NCI-H2227 treated with DMSO at 0.1 percent for 48 hours (cell line): ENCODE measurements around the gene ZDHHC6.
"Not testable (repeated sequence)": the region's sequence is repeated elsewhere in the genome, so short reads cannot be mapped to it uniquely, and the experiment has no call there.

Source experiments
- DNase-seq: peaks from one replicate; lab custom pipeline; 2025; lab: John Stamatoyannopoulos, UW

Gene ZDHHC6

DNA sequence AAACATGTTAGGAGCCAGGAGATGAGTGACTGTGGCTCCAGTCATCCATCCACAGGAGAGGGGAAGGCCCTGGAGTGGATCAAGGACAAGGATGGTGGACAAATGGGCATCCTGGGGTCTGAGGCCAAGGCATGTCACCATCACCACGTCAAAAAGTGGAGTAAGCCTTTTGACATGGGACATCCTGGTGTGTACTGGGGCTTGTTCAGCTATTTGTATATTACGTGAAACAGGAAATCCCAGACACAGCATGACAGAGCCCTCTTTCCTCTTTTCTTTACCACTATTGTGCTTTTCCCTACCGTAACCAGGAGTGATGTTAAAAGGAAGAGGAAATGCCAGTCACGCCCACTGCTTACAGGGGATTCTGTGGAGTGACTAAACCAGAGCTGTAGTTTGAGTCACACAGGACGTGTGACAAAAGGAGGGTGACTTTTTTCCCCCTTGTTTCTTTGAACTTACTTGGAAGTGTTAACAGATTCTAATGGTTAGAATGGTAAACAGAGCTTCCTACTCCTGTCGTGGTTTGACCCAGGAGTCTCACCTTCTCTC, 57.4 kb downstream of the ZDHHC6 start:
- DNase-seq, result no peak

DNA sequence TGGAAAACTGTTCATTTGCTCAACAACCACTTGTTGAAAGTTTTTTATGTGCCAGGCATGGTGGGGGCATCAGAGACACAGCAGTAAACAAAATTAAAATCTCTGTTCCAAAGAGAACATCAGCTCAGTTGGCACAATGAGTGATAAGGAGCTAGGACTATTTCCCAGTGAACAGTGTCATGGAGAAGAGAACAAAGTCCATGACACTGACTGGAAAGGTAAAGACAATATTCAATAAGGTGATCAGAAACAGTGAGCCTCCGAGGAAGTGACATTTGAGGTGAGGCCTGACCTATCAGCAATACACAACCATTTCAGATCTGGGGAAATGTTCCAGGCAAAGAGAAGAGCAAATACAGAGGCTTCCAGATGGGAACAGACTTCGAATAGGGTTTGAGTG, 58.2 kb downstream of the ZDHHC6 start:
- DNase-seq, result no peak

GRCh38 chr10:112388056-112388455, 58.7 kb downstream of the ZDHHC6 start:
- DNase-seq, result not testable (repeated sequence)

GRCh38 chr10:112385201-112385600, 61.5 kb downstream of the ZDHHC6 start:
- no peak for DNase-seq

GRCh38 chr10:112384141-112384540, 62.6 kb downstream of the ZDHHC6 start:
- DNase-seq, result no peak

DNA sequence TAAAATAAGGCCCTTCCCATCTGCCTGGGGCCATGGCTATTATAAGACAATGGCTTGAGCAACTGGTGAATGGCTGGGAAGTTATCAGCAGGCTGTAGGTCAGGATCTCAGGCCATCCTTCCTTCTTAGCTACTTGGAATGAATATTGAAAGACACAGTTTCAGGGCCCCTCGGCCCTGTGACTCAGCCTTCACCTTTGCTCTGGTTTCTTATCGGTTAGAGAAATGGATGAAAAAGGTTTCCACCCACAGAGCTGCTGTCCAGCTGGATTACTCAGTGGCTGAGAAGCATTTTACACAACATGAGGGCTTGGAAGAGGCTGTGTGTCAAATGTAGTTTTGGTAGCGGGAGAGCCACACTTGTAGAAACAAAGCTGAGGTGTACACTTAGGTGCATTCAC, 63.4 kb downstream of the ZDHHC6 start:
- DNase-seq, result no peak

GRCh38 chr10:112382515-112383235, 64.0 kb downstream of the ZDHHC6 start:
- no peak for DNase-seq
